Ishikawa (cell line): ENCODE results near the gene ALKBH3.

Experiments used
- CEBPB ChIP-seq: IDR thresholded peaks from 2 replicates; pipeline ENCODE4 v1.6.1; 2012
- CREB1 ChIP-seq: IDR thresholded peaks from 2 replicates; pipeline ENCODE4 v1.6.1; 2012; ENCODE audit warnings: low read depth
- EGR1 ChIP-seq: IDR thresholded peaks from 2 replicates; pipeline ENCODE4 v1.6.1; 2012
- EP300 ChIP-seq: IDR thresholded peaks from 2 replicates; pipeline ENCODE4 v1.6.1; 2012; ENCODE audit warnings: borderline replicate concordance
- FOXM1 ChIP-seq: IDR thresholded peaks from 2 replicates; pipeline ENCODE4 v1.6.1; 2012; ENCODE audit warnings: low read depth, borderline replicate concordance
- NFIC ChIP-seq: IDR thresholded peaks from 2 replicates; pipeline ENCODE4 v1.6.1; 2012
- RAD21 ChIP-seq: IDR thresholded peaks from 2 replicates; pipeline ENCODE4 v1.6.1; 2012; ENCODE audit warnings: low read depth
- TAF1 ChIP-seq: IDR thresholded peaks from 2 replicates; pipeline ENCODE4 v1.6.1; 2012; ENCODE audit warnings: low read depth, mild to moderate bottlenecking
- TCF12 ChIP-seq: IDR thresholded peaks from 2 replicates; pipeline ENCODE4 v1.6.1; 2012; ENCODE audit warnings: low read depth
- TEAD4 ChIP-seq: IDR thresholded peaks from 2 replicates; pipeline ENCODE4 v1.6.1; 2012
- YY1 ChIP-seq: IDR thresholded peaks from 2 replicates; pipeline ENCODE4 v1.6.1; 2012; ENCODE audit warnings: low read depth
- ZBTB7A ChIP-seq: IDR thresholded peaks from 2 replicates; pipeline ENCODE4 v1.6.1; 2012; ENCODE audit warnings: low read depth
- TF ChIP-seq, protein P1 (sequence below): IDR thresholded peaks from 2 replicates; pipeline ENCODE4 v1.6.1; 2012
- TF ChIP-seq, protein P2 (sequence below): IDR thresholded peaks from 2 replicates; pipeline ENCODE4 v1.6.1; 2012; ENCODE audit warnings: low read depth, mild to moderate bottlenecking
- TF ChIP-seq, protein P3 (sequence below): IDR thresholded peaks from 2 replicates; pipeline ENCODE4 v1.6.1; 2012

Gene ALKBH3

DNA sequence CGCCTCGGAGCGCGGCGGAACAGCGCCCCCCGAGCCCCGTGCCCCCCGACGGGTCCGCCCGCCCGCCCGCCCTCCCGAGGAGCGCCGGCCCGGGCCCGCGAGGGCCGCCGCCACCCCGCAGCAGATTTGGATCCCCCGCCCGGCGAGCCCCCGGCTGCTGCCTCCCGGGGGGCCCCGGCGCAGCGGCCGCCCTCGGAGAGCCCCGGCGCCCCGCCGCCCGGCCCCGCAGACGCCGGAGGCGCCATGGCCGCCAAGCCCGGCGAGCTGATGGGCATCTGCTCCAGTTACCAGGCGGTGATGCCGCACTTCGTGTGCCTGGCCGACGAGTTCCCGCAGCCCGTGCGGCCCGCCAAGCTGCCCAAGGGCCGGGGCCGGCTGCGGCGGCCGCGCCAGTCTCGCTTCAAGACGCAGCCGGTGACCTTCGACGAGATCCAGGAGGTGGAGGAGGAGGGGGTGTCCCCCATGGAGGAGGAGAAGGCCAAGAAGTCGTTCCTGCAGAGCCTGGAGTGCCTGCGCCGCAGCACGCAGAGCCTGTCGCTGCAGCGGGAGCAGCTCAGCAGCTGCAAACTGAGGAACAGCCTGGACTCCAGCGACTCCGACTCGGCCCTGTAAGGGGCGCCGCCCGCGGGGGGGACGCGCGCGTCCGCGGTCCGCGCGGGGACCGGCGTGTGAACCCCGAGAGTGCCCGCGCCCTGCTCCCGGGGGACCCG is 62.2 kb downstream of the ALKBH3 start:
- TF ChIP-seq TCF12 (no peak), CREB1 (no peak), EGR1 (no peak), TEAD4 (no peak), EP300 (no peak), NFIC (no peak), CEBPB (no peak)
- TF ChIP-seq, protein P1, sequence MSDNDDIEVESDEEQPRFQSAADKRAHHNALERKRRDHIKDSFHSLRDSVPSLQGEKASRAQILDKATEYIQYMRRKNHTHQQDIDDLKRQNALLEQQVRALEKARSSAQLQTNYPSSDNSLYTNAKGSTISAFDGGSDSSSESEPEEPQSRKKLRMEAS: peak; percentile 35; the same call in 1 of the 2 replicates

DNA sequence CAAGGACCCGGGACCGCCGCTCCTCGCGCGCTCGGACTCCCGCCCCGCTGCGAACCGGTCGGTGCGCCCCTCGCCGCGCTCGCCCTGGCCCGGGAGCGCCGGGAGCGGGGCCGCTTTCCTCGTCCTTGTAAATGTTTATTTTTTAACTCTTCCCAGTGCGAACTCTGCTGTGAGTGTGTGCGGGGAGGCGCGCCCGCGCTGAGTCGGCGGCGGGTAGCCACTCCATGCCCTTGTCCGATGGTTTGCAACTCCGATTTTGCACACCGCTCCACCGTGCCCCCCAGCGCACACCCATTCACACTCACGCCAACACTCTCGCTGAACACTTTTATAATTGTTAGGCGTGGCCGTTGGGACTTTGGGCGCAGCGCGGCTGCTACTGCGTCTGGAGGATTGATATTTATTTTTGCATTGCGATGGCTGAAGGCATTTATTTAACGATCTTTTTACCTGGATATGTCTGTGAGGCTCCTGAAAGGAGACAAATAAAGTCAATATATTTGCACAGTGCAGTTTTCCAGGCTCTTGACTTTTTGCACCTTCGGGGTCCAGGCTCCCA is 62.8 kb downstream of the ALKBH3 start:
- TF ChIP-seq, protein P2, sequence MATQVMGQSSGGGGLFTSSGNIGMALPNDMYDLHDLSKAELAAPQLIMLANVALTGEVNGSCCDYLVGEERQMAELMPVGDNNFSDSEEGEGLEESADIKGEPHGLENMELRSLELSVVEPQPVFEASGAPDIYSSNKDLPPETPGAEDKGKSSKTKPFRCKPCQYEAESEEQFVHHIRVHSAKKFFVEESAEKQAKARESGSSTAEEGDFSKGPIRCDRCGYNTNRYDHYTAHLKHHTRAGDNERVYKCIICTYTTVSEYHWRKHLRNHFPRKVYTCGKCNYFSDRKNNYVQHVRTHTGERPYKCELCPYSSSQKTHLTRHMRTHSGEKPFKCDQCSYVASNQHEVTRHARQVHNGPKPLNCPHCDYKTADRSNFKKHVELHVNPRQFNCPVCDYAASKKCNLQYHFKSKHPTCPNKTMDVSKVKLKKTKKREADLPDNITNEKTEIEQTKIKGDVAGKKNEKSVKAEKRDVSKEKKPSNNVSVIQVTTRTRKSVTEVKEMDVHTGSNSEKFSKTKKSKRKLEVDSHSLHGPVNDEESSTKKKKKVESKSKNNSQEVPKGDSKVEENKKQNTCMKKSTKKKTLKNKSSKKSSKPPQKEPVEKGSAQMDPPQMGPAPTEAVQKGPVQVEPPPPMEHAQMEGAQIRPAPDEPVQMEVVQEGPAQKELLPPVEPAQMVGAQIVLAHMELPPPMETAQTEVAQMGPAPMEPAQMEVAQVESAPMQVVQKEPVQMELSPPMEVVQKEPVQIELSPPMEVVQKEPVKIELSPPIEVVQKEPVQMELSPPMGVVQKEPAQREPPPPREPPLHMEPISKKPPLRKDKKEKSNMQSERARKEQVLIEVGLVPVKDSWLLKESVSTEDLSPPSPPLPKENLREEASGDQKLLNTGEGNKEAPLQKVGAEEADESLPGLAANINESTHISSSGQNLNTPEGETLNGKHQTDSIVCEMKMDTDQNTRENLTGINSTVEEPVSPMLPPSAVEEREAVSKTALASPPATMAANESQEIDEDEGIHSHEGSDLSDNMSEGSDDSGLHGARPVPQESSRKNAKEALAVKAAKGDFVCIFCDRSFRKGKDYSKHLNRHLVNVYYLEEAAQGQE: no peak
- no peak for TF ChIP-seq YY1
- no peak for TF ChIP-seq CEBPB
- no peak for TF ChIP-seq FOXM1
- no peak for TF ChIP-seq TCF12
- no peak for TF ChIP-seq TAF1
- TF ChIP-seq, protein P3, sequence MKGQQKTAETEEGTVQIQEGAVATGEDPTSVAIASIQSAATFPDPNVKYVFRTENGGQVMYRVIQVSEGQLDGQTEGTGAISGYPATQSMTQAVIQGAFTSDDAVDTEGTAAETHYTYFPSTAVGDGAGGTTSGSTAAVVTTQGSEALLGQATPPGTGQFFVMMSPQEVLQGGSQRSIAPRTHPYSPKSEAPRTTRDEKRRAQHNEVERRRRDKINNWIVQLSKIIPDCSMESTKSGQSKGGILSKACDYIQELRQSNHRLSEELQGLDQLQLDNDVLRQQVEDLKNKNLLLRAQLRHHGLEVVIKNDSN: no peak
- no peak for TF ChIP-seq EGR1
- no peak for TF ChIP-seq CREB1
- TF ChIP-seq, protein P1: no peak
- no peak for TF ChIP-seq NFIC
- no peak for TF ChIP-seq ZBTB7A
- TF ChIP-seq RAD21: no peak
- TF ChIP-seq EP300: no peak
- no peak for TF ChIP-seq TEAD4

DNA sequence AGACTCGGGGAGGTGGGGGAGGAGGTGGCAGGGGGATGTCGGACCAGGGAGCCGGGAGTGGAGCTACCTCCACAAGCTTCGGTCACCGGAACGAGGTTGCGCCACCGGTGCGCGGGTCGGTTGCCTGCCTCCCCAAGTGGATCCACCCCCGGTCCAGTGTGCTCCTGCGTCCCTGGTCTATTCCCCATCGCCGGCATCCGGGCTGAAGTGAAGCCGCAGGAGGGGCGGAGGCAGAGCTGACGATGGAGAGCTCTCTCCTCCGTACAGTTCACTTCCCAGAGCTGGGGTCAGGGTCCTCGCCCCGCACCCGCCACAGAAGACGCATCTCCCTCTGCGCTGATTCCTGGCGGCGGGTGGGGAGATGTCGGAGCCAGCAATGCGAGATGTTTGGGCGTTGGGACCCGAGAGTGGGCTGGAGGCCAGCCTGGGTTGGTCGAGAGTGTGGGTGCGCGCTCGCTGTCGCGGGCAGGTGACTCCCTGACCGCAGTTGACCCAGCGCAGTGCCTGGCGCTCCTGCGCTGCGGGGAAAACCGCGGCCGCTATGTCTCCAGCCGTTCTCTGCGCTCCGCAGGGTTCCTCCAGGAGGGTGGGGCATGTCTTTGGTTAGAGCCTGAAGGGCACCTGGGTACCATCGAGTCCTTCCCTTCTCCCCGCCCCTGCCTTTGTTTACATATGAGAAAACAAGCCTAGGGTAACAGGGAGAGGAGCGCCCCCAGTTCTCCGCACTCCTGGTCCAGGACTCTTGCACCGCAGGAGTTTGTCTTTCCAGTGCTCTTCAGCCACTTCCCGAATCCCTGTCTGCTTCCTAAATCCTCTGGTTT is 63.5 kb downstream of the ALKBH3 start:
- no peak for TF ChIP-seq YY1
- no peak for TF ChIP-seq TEAD4
- no peak for TF ChIP-seq CEBPB
- TF ChIP-seq, protein P3: no peak
- TF ChIP-seq EP300: no peak
- no peak for TF ChIP-seq CREB1
- TF ChIP-seq ZBTB7A: no peak
- no peak for TF ChIP-seq TCF12
- no peak for TF ChIP-seq NFIC
- TF ChIP-seq, protein P1: no peak
- TF ChIP-seq, protein P2: no peak
- TF ChIP-seq TAF1: no peak
- no peak for TF ChIP-seq RAD21

DNA sequence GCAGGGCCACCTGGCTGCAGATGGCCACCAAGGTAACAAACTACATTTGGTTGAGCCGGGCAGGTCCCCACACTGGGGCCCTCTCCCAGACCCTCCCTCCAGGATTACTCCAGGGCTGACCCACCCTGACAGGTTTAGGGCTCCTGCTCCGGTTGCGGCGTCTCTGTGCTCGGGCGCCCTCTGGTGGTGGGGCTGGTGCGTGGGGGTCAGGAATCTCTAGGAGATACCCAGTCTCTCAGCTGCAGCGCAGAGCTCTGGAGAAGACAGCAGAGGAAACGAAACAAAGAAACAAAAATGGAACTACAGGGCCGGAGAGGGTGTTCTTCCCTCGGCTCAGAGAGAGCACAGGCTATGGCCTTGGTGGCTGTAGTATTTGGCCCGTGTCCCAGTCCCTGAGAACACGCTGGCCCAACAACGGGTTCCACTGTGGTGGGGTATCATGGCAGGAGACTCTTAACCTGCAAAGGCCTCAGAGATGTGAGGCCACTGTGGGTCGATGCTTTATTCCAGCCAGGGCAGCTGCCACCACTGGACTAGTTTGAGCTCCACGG is 64.2 kb downstream of the ALKBH3 start:
- TF ChIP-seq CEBPB (no peak), TEAD4 (peak; percentile 11; the same call in 1 of the 2 replicates), EP300 (no peak), ZBTB7A (no peak), FOXM1 (no peak), RAD21 (peak; percentile 64)
- TF ChIP-seq, protein P1: no peak
